ENCODE measurements around the gene TFIP11. TPM values are rescaled to one million over a fixed set of nuclear protein-coding genes. Genes with fewer than 3 reads are reported as not detected.

TFIP11 gene
- total and polyA plus RNA-seq, 3 donors from 2014 or later, result 44.3 to 100 (median 51.3) TPM

DNA sequence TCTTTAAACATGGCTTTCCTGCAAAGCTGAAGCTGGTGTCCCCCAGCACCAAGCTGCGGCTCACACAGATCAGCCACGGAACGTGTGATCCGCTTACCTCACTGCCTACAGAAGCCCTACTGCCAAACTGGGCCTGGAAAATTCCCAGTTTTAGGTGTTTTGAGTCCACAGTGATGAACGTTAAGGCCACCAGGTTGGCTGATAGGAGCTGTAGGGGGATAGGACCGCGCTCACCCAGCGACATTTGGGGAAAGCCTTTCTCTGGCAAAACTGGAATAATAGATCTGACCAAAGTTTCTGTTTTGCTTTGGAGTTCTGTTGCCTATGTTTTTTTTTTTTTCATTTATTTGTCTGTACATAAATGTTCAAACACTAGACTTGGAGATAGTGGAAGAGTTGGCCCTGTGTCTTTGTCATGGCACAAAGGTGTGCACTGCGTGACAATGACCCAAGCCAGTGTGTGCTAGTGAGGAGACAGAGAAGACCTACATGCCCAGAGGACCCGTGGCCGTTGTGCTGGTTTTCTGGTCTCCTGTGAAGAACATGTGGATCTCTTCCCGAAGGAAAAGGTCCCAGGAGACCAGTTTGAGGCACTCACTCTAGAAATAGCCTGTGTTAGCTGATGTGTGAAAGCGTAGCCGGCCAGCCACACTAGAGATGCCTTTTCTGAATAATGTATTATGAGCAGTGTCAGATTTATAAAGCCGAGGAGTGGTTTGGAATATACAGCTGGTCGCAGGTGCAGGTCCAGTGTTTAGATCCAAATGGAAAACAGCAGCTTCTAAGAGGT, 68.2 kb downstream of the TFIP11 start:
- TF ChIP-seq, protein P1, sequence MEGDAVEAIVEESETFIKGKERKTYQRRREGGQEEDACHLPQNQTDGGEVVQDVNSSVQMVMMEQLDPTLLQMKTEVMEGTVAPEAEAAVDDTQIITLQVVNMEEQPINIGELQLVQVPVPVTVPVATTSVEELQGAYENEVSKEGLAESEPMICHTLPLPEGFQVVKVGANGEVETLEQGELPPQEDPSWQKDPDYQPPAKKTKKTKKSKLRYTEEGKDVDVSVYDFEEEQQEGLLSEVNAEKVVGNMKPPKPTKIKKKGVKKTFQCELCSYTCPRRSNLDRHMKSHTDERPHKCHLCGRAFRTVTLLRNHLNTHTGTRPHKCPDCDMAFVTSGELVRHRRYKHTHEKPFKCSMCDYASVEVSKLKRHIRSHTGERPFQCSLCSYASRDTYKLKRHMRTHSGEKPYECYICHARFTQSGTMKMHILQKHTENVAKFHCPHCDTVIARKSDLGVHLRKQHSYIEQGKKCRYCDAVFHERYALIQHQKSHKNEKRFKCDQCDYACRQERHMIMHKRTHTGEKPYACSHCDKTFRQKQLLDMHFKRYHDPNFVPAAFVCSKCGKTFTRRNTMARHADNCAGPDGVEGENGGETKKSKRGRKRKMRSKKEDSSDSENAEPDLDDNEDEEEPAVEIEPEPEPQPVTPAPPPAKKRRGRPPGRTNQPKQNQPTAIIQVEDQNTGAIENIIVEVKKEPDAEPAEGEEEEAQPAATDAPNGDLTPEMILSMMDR (IDR thresholded peaks at IDR 0.05), result no peak
- TF ChIP-seq POLR2A (IDR thresholded peaks at IDR 0.05), result no peak
- no peaks in the 10 kb centered on the region for H3K9me3 ChIP-seq
- DNase-seq, result no peak
- H3K4me1 ChIP-seq, result no peaks in the 10 kb centered on the region
- WGBS, 2 donors, result 88 to 92% methylated on average over 15 to 16 of the region's 16 CpGs
- no peaks in the 10 kb centered on the region for H3K36me3 ChIP-seq (ENCODE audit: low read depth, missing control alignments)
- no peak overlapping the region for H3K4me3 ChIP-seq
- no peaks in the 10 kb centered on the region for H3K27me3 ChIP-seq
- H3K27ac ChIP-seq, result no peak overlapping the region
- intact Hi-C loops (cut with DNase I; ENCODE audit: low total_unique reads), result no loop called here

DNA sequence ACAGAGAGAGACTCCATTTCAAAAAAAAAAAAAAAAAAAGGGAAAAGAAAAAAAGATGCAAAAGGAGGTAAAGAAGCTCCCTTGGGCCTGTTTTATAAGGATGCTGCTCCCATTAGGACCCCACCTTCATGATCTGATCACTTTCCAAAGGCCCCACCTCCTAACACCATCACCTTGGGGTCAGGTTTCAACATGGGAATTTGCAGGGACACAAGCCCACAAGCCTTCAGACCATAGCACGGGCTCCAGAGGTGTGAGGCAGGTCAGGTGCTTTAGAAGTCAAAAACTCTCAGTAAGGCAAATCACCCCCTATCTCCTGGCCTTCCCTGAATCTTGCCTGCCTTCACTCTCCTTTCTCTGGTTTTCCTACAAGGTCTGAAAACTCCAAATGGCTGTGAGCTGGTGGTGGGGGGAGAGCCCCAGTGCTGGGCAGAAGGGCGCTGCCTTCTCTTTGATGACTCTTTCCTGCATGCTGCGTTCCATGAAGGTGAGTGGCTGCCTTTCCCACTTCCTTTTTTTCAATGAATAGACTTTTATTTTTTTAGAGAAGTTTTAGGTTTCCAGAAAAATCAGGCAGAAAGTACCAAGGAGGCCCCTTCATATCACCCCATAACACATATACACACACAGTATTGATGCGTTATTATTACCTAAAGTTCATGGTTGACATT, 70.1 kb downstream of the TFIP11 start:
- no peak for DNase-seq
- no peak overlapping the region for H3K4me3 ChIP-seq
- H3K27ac ChIP-seq, result no peak overlapping the region
- TF ChIP-seq, protein P1 (IDR thresholded peaks at IDR 0.05), result no peak
- TF ChIP-seq POLR2A (IDR thresholded peaks at IDR 0.05), result no peak
- no peaks in the 10 kb centered on the region for H3K4me1 ChIP-seq
- 85 to 88% methylated on average over 4 of the region's 4 CpGs for WGBS, 2 donors
- no peaks in the 10 kb centered on the region for H3K36me3 ChIP-seq (ENCODE audit: low read depth, missing control alignments)
- H3K27me3 ChIP-seq, result no peaks in the 10 kb centered on the region
- intact Hi-C loops (cut with DNase I; ENCODE audit: low total_unique reads), result no loop called here
- no peaks in the 10 kb centered on the region for H3K9me3 ChIP-seq

MicroRNAs encoded within 50 kb of the gene (microRNA counts, 767-probe panel; counts per million panel counts)
- 0 to 152 counts per million in 2 donors for microRNA hsa-miR-548j

Small RNA genes within 50 kb of the gene (microRNA-seq; reads per million reads assigned to microRNA genes)
- 2.8 to 6.2 reads per million in 2 donors for gene MIR548J (ENCODE audit: borderline number of aligned reads in 2 of 2, borderline replicate concordance in 1 of 2)

Small RNA genes within 50 kb of the gene (small RNA-seq; reads per million reads assigned to genes)
- 0 reads per million in 2 donors for gene MIR548J

Other genes starting within 250 kb of the TFIP11 start
- gene ASPHD2, start 83.2 kb downstream of the TFIP11 start, total RNA-seq, result 1 to 10 TPM; 4.8 to 5.0 TPM
- gene ASPHD2, start 83.2 kb downstream of the TFIP11 start, polyA plus RNA-seq (ENCODE audit: insufficient read depth, low read depth, low replicate concordance), result 4.2 TPM
- 100 to 1,000 TPM; 103 to 110 TPM for gene HPS4, start 28.7 kb downstream of the TFIP11 start, total RNA-seq
- gene HPS4, start 28.7 kb downstream of the TFIP11 start, polyA plus RNA-seq (ENCODE audit: insufficient read depth, low read depth, low replicate concordance), result 68.8 TPM
- gene SRRD, start 28.6 kb downstream of the TFIP11 start, total RNA-seq, result 10 to 100 TPM; 22.7 to 27.2 TPM
- 37.9 TPM for gene SRRD, start 28.6 kb downstream of the TFIP11 start, polyA plus RNA-seq (ENCODE audit: insufficient read depth, low read depth, low replicate concordance)
- 100 to 1,000 TPM; 169 to 218 TPM for gene TPST2, start 77.7 kb upstream of the TFIP11 start, total RNA-seq
- 32.8 TPM for gene TPST2, start 77.7 kb upstream of the TFIP11 start, polyA plus RNA-seq (ENCODE audit: insufficient read depth, low read depth, low replicate concordance)
- gene CRYBB1, start 105.6 kb upstream of the TFIP11 start, total RNA-seq, result not detected
- 0.80 TPM for gene CRYBB1, start 105.6 kb upstream of the TFIP11 start, polyA plus RNA-seq (ENCODE audit: insufficient read depth, low read depth, low replicate concordance)
- gene CRYBA4, start 109.5 kb upstream of the TFIP11 start, total RNA-seq, result 1 to 10 TPM in 1 of 2 donors, under 1 TPM in 1; 0.93 to 2.3 TPM
- gene CRYBA4, start 109.5 kb upstream of the TFIP11 start, polyA plus RNA-seq (ENCODE audit: insufficient read depth, low read depth, low replicate concordance), result 2.6 TPM
- 1 to 10 TPM; 2.4 to 3.3 TPM for gene MIAT, start 145.1 kb upstream of the TFIP11 start, total RNA-seq
- gene MIAT, start 145.1 kb upstream of the TFIP11 start, polyA plus RNA-seq (ENCODE audit: insufficient read depth, low read depth, low replicate concordance), result 1.7 TPM

Data from testis (tissue), 3 donors.